Activated T-cell treated with anti-CD3 and anti-CD28 coated beads, Interleukin-2, amount 50 U/mL, for 4 hours (primary cell): ENCODE results near the gene GRM1. TPM values are rescaled to one million over a fixed set of nuclear protein-coding genes. Genes with fewer than 3 reads are reported as not detected.

ENCODE experiments used
- ATAC-seq, 2 donors: fragments of 200-7000 bp; cut with Tn5 transposase; one replicate each; pipeline ENCODE4 v1.10.0; 2021
- DNase-seq: peaks from one replicate; pipeline ENCODE4 v3.0.0-alpha.2; 2020
- H3K27me3 Mint-ChIP-seq: one replicate; pipeline ENCODE4 v1.8.0; 2021; ENCODE audit warnings: low read depth, mixed read lengths
- H3K36me3 Mint-ChIP-seq: one replicate; pipeline ENCODE4 v1.8.0; 2022; ENCODE audit warnings: mixed read lengths; ENCODE audit not compliant: insufficient read depth
- H3K4me1 Mint-ChIP-seq: one replicate; pipeline ENCODE4 v1.8.0; 2021; ENCODE audit warnings: low read depth, mixed read lengths
- H3K4me3 Mint-ChIP-seq: one replicate; pipeline ENCODE4 v1.8.0; 2021; ENCODE audit warnings: mild to moderate bottlenecking, moderate library complexity, mixed read lengths
- H3K9me3 Mint-ChIP-seq: one replicate; pipeline ENCODE4 v1.8.0; 2021; ENCODE audit warnings: mixed read lengths
- total RNA-seq, 3 donors: library from RNA; stranded (reverse); gene quantifications; one replicate each; pipeline ENCODE4 v1.2.1, GENCODE V29; 2021

Gene GRM1
- total RNA-seq, 3 donors from 2014 or later: not detected

DNA sequence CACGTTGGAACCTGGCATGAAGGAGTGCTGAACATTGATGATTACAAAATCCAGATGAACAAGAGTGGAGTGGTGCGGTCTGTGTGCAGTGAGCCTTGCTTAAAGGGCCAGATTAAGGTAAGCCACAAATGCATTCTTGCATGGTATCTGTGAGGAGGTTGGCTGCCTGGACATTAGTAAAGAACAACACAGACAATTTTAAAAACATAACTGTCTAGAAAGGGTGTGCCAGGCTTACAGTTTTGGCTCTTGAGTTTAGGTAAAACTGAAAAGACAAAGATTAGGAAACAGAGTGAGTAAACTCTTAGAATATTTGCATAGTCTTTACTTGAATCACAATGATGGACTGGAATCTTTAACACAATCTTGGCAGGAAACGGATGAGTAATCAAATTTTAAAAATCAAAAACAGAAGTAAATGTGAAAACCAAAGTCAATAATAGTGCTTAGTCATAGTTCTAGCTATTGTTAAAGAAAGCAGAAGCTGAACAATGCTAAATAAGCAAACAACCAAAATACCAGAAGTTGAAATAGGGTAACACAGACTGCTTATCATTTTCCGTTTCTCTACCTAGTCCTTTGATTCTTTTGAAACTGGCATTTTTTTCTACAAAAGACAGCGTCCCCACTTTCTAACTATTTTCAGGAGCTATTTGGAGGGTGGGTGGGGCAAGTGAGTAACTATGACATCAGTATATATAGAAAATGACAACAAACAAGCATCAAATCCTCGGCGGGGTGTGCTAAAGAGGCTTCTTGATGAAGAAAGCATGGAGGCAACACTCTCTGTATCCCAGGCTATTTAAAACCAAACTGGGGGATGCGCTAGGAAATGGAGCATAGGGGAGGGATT is 328.9 kb downstream of the GRM1 start:
- ATAC-seq (peak; percentile 67 to 70), DNase-seq (no peak)
- no peaks in the 10 kb centered on the region for H3K36me3 Mint-ChIP-seq
- H3K4me3 Mint-ChIP-seq: no peak overlapping the region
- H3K4me1 Mint-ChIP-seq: no peaks in the 10 kb centered on the region
- H3K9me3 Mint-ChIP-seq: no peaks in the 10 kb centered on the region
- H3K27me3 Mint-ChIP-seq: peaks cover 3% of the 10 kb centered on the region

DNA sequence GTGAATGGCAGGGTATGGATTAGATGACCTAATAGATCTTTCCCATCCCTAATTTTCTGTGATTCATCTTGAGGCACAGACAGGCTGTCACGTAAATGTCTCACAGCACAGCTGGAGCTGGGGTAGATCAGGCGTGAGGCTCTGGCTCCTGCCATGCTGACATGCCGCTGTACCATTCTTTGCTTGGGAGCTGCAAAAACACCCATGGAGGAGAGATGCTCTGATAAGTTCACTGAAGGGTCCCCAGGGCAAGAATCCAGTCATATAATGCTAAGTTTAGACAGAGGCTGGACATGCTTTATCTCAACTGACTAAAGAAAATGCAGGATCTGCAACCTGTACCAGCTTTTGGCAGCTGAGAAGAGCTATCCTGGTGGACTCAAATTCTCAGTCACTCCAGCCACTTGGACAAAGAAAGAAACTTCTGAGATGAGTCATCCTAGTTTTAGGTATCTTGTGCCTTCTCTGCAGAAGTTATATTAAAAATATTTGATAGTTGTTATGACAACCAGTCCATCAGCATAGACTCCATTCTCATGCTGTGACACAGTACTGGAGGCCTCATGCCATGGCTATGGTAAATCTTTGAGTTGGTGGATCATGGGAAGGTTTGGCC is 329.7 kb downstream of the GRM1 start:
- H3K4me1 Mint-ChIP-seq: no peaks in the 10 kb centered on the region
- DNase-seq (no peak), ATAC-seq (no peak)
- no peaks in the 10 kb centered on the region for H3K9me3 Mint-ChIP-seq
- H3K36me3 Mint-ChIP-seq: no peaks in the 10 kb centered on the region
- H3K27me3 Mint-ChIP-seq: peaks cover 3% of the 10 kb centered on the region
- no peak overlapping the region for H3K4me3 Mint-ChIP-seq

DNA sequence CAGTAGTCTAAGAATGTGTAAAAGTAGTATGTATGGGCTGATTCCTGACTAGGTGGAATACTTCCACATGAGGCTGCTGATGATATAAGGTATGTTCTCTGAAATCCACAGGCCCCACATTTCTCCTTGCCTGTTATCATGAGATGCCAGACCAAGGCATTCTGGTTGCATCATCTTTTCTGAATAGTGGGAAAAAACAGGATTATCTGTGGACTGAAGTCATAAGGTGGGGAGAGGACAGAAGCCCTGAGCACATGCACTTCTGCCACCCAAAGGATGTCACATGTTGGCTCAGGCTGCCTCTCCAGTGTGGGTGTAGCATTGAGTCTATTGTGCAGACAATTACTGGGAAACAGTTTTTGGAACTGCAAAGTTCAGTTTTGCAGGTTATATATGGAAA is 330.3 kb downstream of the GRM1 start:
- no peaks in the 10 kb centered on the region for H3K36me3 Mint-ChIP-seq
- ATAC-seq (no peak), DNase-seq (no peak)
- H3K9me3 Mint-ChIP-seq: no peaks in the 10 kb centered on the region
- H3K4me1 Mint-ChIP-seq: no peaks in the 10 kb centered on the region
- peaks cover 3% of the 10 kb centered on the region for H3K27me3 Mint-ChIP-seq
- H3K4me3 Mint-ChIP-seq: no peak overlapping the region

DNA sequence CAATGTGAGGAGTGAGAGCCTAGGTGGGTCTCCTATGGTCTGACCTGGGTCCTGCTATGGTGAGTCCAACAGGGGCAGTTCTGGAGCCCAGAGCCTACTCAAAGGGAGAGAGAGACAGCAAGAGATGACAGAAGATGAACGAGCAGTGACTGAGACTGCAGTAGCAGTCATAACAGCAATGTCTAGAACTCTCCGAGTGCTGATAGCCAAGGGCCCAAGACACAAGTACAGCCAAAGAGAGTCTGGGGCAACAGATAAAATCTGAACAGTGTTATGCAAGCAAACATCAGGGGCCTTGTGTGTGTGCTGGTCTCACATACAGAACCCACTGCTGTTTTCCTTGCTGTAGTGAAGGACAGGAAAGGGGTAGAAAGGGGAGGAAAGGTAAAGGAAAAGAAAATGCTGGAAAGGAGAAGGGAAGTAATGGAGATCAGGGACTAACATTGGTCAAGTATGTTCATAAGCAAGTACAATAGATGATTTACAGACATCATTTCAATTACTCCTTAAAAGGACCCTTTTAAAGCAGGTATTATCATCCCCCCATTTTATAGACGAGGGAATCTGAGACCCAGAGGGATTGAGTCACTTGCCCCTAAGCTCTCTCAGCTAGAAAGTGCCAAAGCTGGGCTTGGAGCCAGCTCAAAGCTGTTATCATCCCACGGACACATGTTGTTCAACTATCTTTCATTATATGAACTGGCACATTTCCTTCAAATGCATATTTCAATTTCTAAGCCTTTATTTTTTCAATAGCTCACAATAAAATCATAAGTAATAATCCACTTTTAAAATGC is 332.5 kb downstream of the GRM1 start:
- no peaks in the 10 kb centered on the region for H3K9me3 Mint-ChIP-seq
- no peak for DNase-seq
- H3K27me3 Mint-ChIP-seq: peaks cover 3% of the 10 kb centered on the region
- no peak overlapping the region for H3K4me3 Mint-ChIP-seq
- no peaks in the 10 kb centered on the region for H3K36me3 Mint-ChIP-seq
- ATAC-seq: no peak
- H3K4me1 Mint-ChIP-seq: no peaks in the 10 kb centered on the region

DNA sequence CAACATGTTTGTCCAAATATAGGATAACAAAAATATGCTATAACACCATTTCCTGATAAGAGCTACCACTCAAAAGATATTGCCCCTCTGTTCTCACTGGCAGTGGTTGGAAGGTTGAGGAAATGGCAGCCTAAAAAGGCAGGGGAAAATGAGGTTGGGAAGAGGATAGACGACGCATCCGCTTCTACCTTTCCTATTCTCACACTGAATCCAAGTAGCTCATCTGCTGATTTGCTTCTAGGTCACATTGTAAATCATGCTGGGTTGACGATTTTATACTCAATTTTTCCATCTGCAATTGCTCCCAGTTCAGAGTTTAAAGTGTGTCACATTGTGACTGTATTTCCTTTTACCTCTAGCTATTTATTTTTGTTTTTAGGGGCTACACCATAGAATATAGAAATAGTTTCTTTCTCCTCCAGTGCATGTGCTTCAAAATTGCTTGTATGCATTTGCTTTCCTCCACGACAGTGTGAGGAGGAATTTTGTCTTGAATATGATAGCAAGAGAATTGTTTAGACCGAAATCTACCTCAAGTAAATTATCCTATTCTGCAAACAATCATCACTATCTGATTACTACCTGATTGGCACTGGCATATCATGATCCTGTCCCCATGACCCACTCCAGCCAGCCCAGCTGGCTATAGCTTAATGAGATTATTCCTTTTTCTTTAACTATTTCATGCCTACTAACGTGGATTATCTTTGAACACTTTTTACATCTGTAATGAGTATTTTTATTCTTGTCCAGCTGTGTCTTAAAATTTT is 335.2 kb downstream of the GRM1 start:
- no peaks in the 10 kb centered on the region for H3K27me3 Mint-ChIP-seq

DNA sequence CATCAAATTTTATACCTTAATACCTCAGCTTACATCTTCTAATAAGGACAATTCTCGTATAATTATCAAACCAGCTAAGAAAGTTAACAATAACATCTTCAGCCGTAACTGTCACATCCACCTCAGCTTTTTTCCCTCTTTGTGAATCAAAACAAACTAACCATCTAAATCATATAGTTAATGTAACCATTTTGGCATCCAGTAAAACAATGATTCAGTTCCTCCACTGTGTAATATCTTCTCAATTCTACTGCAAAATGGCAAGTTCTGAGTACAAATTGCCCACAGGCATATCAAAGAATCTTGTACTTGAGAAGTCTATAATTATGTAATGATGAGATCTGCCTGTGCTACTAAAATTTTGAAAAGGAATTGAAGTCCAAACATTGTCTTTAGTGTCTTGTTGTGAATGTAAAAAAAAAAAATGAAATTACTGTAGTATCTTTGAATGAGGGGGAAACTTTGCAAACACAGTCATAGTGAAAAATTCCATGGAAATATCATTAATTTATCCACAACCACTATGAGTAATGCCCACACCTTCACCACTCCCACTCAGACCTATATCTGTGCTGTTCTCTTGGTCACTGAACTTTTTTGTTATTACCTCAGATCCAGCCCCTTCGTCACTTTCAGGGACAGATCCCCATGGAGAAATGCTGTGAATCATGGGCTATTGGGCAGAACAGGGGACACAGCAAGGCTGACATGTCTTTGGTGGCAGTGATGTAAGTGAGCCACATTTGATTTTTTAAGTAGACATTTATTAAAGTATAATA is 336.1 kb downstream of the GRM1 start:
- no peaks in the 10 kb centered on the region for H3K4me1 Mint-ChIP-seq
- H3K4me3 Mint-ChIP-seq: no peak overlapping the region
- H3K9me3 Mint-ChIP-seq: no peaks in the 10 kb centered on the region
- H3K27me3 Mint-ChIP-seq: no peaks in the 10 kb centered on the region
- DNase-seq (no peak), ATAC-seq (peak; percentile 10 to 18)
- H3K36me3 Mint-ChIP-seq: no peaks in the 10 kb centered on the region

More for the DNA sequence above, 335.2 kb downstream of the GRM1 start:
- no peaks in the 10 kb centered on the region for H3K9me3 Mint-ChIP-seq
- no peak for ATAC-seq
- H3K36me3 Mint-ChIP-seq: no peaks in the 10 kb centered on the region
- DNase-seq: no peak
- H3K4me1 Mint-ChIP-seq: no peaks in the 10 kb centered on the region
- no peak overlapping the region for H3K4me3 Mint-ChIP-seq

DNA sequence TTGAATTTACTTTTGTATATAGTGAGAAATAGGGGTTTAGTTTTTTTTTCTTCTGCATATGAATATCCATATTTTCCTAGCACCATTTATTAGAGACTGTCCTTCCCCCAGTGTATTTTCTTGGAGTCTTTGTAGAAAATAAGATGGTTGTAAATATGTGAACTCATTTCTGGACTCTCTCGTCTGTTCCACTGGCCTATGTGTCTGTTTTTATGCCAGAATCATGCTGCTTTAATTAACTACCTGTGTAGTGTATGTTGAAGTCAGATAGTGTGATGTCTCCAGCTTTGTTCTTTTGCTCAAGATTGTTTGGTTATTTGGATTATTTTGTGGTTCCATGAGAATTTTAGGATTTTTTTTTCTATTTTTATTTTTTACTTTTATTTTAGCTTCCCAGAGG is 338.2 kb downstream of the GRM1 start:
- Mint-ChIP-seq H3K9me3 (peaks cover 6% of the 10 kb centered on the region), H3K4me1 (no peaks in the 10 kb centered on the region), H3K4me3 (no peak overlapping the region), H3K27me3 (no peaks in the 10 kb centered on the region), H3K36me3 (no peaks in the 10 kb centered on the region)
- ATAC-seq (no peak), DNase-seq (no peak)

DNA sequence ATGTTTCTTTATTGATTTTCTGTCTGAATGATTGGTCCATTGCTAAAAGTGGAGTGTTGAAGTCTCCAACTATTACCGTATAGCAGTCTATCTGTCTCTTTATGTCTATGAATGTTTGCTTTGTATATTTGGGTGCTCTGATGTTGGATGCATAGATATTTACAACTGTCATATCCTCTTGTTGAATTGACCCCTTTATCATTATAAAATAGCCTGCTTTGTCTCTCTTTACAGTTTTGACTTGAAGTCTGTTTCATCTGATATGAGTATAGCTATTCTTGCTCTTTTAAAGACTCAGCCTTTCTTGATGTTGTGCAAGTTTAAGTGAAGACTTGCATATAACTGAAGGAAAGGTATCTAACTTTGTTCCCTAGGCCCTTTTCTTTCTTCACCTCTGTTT is 341.0 kb downstream of the GRM1 start:
- Mint-ChIP-seq H3K4me1 (no peaks in the 10 kb centered on the region), H3K27me3 (no peaks in the 10 kb centered on the region), H3K36me3 (no peaks in the 10 kb centered on the region), H3K9me3 (peaks cover 9% of the 10 kb centered on the region), H3K4me3 (no peak overlapping the region)
- no peak for ATAC-seq
- DNase-seq: no peak

DNA sequence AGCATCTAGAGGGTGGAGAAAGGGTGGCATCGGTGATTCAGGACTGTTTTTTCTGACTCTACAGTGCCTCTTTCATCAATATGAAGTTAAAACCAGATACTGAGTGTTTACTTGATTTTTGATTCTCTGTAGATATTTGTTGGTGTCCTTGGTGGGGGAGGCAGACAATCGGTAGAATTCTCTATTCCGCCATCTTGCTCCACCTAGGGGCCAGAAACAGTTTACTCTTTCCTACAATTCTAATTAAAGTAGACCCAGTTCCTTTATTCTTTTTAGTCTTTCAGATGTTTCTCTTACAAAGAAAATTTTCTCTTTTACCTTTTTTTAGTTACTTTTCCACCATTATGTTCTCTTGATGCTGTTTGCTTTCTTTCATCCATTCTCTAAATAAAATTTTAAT is 352.6 kb downstream of the GRM1 start:
- peaks cover 5% of the 10 kb centered on the region for H3K9me3 Mint-ChIP-seq
- no peaks in the 10 kb centered on the region for H3K4me1 Mint-ChIP-seq
- H3K27me3 Mint-ChIP-seq: peaks cover 3% of the 10 kb centered on the region
- DNase-seq: no peak
- no peak overlapping the region for H3K4me3 Mint-ChIP-seq
- no peaks in the 10 kb centered on the region for H3K36me3 Mint-ChIP-seq
- ATAC-seq: no peak

DNA sequence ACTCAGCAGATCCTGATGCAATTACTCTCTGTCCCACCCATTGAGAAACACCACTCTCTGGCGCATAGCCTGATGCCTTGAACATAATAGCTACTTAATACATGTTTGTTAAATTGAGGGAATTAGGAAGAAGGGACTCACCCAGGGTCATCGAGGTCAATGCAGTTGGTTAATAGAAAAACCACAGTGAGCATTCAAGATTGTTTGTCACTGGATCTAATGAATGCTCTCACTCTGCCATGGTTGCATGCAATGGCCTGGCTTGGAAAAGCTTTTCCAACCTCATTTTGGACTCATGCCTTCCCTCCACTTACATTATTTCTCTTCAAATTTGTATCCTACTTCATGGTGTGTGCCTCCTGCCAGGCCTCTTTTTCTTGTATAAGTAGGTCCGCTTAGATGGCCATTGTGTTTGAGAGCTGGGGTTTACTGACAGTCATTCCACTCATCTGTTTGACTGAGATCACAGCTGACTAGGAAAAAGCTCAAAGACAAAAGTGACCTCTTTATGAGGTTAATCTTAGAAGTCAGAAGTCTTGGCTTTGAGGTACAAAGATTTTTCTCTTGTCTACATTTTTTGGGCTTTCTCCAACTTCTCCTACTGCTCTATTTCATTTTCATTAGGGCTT is 360.0 kb downstream of the GRM1 start:
- ATAC-seq: no peak
- H3K9me3 Mint-ChIP-seq: no peaks in the 10 kb centered on the region

DNA sequence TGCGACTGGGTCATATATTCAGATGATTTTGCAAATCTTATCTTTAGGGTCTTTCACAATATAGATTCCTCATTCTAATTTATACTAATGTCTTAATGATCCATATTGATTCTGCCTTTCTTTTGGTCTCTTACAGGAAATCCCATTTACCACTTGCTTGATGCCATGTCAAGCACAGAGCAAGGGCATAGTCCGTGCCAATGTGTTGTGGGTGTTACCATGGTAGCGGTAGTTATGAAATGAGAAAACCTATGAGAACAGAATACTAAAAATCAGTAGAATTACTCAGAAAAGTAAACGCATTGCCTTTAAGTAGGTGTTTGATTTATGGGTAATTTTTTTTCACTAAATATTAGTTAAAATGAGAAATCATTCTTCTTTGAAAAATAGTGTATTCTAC is 360.9 kb downstream of the GRM1 start:
- Mint-ChIP-seq H3K4me1 (no peaks in the 10 kb centered on the region), H3K9me3 (no peaks in the 10 kb centered on the region), H3K4me3 (no peak overlapping the region), H3K27me3 (no peaks in the 10 kb centered on the region), H3K36me3 (no peaks in the 10 kb centered on the region)
- DNase-seq (no peak), ATAC-seq (no peak)

More for the DNA sequence above, 360.0 kb downstream of the GRM1 start:
- Mint-ChIP-seq H3K27me3 (no peaks in the 10 kb centered on the region), H3K36me3 (no peaks in the 10 kb centered on the region), H3K4me1 (no peaks in the 10 kb centered on the region), H3K4me3 (no peak overlapping the region)
- DNase-seq: no peak

DNA sequence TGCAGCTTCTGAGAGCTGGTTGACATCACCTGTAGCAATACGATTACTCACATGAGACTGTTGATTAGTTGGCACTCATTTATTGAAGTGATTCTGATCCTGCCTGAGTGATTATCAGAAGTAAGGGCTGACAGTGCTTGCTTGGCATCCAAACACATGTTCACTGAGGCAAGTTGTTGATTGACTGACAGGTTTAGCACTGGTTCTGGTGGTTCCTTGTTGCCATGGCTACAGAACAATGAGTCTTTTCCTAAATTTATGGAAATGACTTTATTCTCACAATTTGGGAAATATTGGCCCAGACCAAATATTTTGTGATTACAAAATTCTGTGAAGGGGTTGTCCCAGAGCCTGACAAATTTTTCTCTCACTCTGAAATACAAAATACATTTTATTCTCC is 368.8 kb downstream of the GRM1 start:
- Mint-ChIP-seq H3K36me3 (no peaks in the 10 kb centered on the region), H3K4me1 (no peaks in the 10 kb centered on the region), H3K4me3 (no peak overlapping the region), H3K27me3 (no peaks in the 10 kb centered on the region), H3K9me3 (no peaks in the 10 kb centered on the region)
- no peak for DNase-seq
- no peak for ATAC-seq

DNA sequence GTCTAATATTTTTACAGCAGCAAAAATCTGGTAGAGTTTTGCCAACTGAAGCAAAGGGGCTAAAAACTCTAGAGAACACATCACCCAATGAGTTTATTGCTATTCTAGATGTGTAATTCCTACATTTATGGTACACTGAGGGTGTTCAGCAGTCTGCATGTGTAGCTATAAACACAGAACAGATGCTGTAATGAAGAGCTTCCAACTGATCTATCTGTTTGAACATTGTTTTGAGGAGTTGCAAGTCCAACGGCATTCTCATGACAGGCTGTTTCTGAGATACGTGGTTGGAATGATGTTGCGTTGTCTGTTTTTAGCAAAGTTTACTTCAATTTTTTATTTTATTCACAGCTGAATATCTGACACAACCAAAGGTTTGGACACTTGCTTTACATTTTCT is 373.6 kb downstream of the GRM1 start:
- Mint-ChIP-seq H3K4me3 (no peak overlapping the region), H3K36me3 (no peaks in the 10 kb centered on the region), H3K9me3 (peaks cover 5% of the 10 kb centered on the region), H3K27me3 (no peaks in the 10 kb centered on the region), H3K4me1 (no peaks in the 10 kb centered on the region)
- ATAC-seq (no peak), DNase-seq (no peak)
